Measurements from ENCODE around the gene CLCA4.

The CLCA4 gene, protein sequence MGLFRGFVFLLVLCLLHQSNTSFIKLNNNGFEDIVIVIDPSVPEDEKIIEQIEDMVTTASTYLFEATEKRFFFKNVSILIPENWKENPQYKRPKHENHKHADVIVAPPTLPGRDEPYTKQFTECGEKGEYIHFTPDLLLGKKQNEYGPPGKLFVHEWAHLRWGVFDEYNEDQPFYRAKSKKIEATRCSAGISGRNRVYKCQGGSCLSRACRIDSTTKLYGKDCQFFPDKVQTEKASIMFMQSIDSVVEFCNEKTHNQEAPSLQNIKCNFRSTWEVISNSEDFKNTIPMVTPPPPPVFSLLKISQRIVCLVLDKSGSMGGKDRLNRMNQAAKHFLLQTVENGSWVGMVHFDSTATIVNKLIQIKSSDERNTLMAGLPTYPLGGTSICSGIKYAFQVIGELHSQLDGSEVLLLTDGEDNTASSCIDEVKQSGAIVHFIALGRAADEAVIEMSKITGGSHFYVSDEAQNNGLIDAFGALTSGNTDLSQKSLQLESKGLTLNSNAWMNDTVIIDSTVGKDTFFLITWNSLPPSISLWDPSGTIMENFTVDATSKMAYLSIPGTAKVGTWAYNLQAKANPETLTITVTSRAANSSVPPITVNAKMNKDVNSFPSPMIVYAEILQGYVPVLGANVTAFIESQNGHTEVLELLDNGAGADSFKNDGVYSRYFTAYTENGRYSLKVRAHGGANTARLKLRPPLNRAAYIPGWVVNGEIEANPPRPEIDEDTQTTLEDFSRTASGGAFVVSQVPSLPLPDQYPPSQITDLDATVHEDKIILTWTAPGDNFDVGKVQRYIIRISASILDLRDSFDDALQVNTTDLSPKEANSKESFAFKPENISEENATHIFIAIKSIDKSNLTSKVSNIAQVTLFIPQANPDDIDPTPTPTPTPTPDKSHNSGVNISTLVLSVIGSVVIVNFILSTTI

DNA sequence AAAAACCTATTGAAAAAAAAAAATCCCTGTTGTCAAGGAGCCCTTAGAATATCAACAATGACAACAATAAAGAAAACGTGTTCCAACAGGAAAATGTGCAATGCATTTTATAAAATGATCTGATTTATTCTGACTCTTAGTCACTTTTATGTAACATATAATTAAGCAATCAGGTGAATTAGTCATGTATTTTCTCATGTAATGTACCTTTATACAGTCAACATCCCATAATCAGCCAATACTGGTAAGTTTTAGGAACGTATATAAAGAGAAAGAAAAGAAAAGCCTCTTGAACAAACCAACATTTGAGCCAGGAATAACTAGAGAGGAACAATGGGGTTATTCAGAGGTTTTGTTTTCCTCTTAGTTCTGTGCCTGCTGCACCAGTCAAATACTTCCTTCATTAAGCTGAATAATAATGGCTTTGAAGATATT lies at the start of gene CLCA4:
Gene CLCA4 (plus strand): TSS at position 292 of the 435 bp plus-strand sequence. CDS start 42 bp downstream, at position 334.
- no peak for DNase-seq (ENCODE audit: low spot score)

DNA sequence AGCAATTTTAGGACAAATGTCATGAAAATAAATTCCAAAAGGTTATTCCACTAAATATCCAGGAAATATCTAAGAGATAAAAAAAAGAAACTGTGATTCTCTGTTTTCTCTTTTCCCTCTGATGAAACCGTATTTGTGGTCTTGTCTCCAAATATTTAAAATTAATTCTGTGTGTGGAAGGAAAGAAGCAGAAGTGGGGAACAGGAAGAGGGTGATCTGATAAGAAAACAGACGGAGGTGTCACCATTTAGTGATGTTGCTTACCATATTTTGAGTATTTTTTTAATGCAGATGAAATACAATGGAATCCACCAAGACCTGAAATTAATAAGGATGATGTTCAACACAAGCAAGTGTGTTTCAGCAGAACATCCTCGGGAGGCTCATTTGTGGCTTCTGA lies 48.6 kb upstream of the CLCA4 start:
- DNase-seq (ENCODE audit: low spot score): no peak

DNA sequence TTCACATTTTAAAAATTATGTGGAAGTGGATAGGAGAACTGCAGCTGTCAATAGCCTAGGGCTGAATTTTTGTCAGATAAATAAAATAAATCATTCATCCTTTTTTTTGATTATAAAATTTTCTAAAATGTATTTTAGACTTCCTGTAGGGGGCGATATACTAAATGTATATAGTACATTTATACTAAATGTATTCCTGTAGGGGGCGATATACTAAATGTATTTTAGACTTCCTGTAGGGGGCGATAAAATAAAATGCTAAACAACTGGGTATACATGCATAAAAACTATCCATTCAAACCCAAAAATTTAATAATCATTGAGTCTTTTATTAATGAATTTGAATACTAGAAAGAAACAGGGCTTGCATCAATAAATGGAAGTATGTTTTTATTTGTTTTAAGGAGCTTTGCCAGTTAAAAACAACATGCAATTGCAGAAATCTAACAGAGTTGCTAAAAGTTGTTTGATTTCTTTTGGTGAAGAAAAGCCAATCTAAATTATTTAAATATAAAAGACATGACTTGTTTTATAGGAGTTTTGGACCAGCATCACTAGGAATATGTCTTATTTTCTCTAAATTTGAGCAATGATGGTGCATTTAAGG lies 46.8 kb upstream of the CLCA4 start:
- DNase-seq (ENCODE audit: low spot score): peak; percentile 70

DNA sequence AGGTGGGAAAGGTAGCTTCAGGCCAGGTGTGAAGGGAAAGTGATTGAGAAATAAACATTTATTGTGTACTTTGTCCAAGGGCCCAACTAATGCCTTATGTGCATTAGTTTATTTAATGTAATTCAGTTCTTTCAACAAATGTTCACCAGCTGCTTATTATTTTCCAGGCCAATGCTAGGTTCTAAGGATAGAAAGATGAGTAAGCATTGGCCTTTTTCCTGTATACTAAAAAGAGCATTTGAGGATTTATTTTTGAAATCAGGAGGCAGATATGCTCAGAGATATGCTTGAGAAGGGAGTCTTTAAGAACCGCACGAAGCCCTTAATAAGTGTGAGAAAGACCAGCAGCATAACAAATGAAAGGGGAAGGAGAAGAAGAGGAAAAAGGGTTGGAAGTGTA lies 46.2 kb upstream of the CLCA4 start:
- no peak for DNase-seq (ENCODE audit: low spot score)

DNA sequence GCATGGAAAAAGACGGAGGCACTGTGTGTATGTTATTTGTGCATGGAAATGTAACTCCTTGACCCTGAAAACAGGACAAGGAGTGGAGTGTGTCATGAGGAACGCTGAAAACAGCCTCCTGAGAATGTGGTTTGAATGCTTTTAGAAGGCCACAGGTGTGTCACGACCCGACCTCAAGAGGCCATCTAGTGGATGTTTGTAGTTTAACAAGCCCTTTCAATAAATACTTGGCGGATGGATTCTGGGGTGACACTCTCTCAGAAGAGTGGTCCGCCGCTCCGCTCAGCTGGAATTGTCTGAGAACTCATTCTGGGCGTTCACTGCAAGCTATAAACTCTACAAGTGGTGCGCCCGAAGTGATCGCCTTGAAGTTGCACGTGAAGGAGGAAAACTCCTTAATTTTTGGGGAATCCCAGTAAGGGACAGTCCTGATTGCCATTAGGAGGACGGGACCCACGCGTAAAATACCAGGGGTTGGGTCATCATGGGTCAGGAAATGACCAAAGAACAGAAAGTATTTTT lies 44.7 kb upstream of the CLCA4 start:
- DNase-seq (ENCODE audit: low spot score): peak; percentile 73

DNA sequence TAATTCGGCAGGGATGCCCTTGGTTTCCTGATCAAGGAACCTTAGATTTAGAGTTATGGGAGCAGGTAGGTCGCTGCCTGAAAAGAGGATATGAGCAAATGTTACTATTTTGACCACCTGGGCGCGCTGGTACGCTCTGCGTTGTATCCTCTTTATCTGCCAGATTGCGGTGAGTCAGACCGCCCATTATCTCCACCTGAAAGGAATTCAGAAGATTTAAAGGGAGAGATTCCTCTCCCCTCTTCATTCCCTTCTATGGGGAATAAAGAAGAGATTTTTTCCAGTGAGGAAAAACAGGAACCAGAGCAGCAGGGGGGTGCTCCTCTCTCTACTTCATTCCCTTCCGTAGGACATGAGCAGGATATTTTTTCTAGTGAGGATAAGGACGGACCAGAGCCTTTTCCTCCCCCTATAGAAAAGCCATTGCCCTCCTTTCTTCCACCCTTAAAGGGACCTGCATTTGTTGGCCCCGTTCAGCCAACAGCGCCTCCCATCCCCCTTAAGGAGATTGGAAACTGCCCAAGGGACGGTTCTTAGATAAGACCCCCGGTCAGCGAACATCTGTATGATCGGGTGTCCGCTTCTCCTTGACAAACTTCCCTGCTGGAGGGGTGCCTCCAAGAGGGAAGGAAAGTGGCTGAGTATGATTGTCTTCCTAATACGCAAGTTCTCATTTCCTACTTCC lies 44.0 kb upstream of the CLCA4 start:
- peak; percentile 12 for DNase-seq (ENCODE audit: low spot score)

DNA sequence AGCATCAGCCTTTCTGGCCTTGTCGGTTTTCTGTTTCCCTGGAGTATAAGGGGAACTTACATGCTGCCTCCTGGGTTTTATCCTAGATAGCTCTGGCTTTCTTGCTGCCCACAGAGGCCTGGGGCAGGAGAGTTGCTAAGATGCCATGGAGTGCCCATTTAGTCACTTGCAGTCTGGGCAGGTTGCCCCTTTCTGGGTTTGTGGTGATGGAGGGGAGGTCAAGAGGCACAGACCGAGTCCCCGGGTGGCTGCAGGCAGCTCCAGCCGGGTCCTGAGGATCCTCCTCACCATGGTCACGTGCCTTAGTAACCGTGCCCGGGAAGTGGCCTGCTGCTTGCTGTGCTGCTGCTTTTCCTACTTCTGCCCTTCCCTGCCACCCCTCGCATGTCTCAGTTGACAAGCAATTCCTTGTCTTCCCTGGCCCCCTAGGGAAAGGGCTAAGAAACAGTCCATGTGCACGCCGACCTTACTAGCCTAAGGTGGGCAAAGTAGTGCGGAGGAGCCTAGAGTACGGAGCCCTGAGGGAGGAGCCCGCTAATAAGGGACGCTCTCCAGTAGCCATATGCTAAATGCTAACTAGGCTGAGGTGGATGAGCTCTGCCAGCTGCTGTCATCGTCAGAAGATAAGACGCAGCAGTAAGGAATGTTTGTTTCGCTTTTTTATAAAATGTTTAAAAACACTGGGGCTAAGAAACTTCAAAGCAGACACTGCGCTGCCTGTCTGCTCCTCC lies 43.3 kb upstream of the CLCA4 start:
- DNase-seq (ENCODE audit: low spot score): no peak

DNA sequence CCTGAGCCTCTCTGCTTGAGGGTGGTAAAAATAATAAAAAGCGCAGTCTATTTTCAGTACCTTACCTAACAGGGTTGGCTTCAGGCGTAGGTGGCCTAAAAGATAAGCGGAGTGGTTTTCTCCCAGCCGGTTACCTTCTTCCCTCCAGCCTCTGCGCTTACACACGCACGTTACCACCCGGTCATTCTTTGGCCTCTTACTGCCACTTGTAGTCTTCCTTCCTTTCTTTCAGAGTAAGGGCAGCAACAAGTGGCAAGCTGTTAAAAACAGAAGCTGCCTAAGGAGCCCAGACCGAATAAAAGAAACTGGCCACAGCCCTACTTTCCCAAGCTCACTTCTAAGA lies 42.8 kb upstream of the CLCA4 start:
- no peak for DNase-seq (ENCODE audit: low spot score)

DNA sequence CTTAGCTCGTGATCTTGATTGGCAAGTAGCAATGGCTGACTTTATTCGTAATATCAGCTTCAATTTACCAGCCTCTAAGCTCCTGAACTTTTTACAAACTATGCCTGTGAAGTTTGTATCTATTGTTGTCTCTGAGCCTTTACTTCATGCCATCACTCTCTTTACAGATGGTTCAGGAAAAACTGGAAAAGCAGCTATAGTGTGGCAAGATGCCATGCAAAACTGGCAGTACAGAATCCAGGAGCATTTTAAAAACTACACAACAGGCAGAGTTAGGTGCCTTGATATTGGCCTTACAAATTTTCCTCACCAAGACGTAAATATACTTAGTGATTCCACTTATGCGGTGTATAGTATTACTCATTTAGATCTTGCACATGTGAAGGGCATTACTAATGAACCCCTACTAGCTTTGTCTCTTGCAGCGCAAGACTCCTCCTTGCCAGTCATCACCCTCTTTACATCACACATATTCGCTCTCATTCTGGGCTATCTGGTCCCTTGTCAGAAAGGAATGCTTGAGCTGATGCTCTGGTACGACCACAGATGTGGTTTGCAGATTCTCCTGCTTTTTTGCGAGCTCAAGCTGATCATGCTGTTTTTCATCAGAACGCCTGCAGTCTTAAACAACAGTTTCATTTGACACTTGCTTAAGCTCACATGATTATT lies 41.8 kb upstream of the CLCA4 start:
- DNase-seq (ENCODE audit: low spot score): no peak

DNA sequence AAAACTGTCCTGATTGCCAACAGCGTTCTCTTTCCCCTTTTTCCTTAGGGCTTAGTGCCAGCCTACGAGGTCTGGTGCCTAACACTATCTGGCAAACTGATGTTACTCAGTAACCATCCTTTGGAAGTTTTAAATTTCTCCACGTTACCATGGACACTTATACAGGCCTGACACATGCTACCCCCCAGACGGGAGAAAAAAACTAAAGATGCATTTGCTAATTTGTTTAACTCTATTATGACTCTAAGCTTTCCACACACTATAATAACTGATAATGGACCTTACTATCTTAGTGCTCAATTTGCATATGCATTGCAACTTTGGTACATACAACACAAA lies 41.3 kb upstream of the CLCA4 start:
- no peak for DNase-seq (ENCODE audit: low spot score)

DNA sequence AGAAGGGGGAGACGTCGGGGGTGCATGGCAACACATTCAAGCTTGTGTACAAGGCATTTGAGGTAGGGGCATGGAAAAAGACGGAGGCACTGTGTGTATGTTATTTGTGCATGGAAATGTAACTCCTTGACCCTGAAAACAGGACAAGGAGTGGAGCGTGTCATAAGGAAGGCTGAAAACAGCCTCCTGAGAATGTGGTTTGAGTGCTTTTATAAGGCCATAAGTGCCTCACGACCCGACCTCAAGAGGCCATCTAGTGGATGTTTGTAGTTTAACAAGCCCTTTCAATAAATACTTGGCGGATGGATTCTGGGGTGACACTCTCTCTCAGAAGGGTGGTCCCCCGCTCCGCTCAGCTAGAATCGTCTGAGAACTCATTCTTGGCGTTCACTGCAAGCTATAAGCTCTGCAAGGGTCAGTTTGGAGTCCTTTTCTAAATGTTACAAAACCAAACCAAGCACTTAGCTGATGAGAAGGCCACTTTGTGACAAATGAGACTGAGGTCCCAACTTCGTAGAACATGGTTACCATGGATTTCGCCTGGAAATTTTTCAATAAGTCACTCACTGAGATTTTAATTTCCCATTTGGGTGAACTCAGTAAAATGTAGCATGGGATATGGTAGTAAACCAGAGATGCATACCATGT lies 38.8 kb upstream of the CLCA4 start:
- peak; percentile 54 for DNase-seq (ENCODE audit: low spot score)

DNA sequence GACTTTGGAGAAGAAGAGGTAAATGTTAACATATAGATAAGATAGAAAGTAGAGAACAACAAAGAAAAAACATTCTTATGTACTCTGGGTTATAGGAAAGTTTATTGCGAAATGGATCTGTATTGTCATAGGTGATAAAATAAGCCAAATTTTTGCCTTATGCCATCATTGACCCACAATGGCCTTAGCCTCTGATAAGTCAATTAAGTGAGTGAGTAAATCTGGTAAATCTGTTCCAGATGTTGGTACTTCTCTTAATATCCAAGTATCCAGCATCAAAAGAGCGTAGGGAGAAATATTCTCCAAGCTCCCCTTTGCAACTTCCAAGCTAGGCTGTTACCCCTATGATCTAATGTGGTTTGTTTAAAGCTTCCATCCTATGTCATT lies 38.3 kb upstream of the CLCA4 start:
- DNase-seq (ENCODE audit: low spot score): no peak

DNA sequence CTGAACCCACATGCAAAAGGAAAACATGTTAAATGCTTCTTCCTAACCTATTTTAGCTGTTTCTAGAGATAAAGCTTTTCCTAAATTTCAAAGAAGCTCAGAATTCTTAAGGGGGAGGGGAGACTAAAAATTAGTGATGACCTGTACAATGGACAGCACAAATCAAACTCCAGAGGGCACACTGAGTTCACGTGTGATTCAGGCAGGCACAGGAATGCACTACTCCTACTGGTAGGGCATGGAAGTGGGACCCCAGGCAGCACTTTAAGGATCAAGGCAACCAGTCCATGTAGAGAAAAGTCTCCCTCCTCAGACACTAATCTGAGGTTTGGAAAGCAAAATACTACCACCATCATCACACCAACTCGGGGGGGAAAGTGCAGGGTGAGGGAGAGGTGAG lies 31.3 kb upstream of the CLCA4 start:
- DNase-seq (ENCODE audit: low spot score): peak; percentile 35

DNA sequence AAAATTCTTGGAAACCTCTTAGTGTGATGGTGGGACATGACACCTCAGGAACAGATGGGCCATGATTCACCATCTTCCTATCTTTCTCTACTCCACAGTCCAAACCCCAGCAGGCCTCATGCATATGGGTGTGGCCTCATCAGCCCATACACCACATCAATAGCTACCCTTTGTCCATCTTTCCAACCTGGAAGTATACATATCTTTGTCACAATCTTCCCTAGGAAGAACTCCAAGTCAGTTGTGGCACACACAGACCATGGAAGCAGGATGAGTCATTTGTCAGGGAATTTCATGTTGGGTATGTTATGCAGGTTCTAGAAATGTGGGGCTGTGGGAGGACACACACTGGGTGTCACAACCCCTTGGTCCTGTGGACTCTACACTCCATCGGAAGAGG lies 30.5 kb upstream of the CLCA4 start:
- no peak for DNase-seq (ENCODE audit: low spot score)

DNA sequence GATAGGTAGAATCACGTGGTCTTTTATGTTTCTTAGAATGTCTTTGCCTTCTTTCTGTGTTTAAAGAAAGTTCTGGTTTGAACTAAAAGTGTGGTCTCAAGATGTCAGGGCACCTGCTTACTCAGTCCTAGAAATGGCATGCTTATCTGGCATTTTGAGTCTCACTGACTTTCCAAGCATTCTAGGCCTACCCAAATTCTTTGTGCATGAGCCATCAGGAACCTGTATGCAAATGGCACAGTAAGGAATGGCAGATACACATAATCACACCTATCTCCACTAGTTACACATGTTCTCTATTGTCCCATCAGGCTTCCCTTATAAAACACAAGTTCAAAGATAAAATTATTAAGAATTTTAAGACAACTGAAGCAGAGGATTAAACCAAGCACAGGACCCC lies 29.5 kb upstream of the CLCA4 start:
- DNase-seq (ENCODE audit: low spot score): no peak

DNA sequence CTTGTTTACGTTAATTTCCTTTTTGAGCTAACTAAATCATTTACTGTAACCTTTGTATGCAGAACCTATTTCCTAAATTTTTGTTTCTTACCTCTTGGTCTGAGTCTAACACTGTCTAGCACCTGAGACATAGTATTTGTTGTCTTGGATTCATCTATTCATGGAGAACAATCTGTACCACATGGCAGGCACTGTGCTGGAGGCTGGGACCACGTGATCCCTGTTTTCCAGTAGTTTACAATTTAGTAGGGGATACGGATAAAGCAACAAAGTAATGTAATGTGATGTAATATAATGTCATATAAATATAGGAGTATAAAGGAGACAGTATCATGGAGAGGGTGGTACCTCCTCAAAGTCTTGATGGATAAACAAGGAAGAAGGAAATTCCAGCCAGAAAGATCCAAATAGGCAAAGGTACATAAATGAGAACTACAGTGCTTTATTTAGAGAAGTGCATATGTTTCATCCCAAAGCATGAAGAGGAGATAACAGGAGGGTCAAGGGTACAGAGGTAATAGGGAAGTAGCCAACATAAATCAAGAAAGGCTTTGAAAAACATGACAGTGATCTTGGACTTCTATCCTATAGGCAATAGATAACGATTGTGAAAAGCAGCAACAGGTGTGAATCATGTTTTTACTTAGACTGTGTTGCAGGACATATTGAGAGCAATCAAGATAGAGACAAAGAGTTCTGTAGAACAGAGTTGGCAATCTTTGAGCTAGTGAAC lies 25.9 kb upstream of the CLCA4 start:
- DNase-seq (ENCODE audit: low spot score): no peak

DNA sequence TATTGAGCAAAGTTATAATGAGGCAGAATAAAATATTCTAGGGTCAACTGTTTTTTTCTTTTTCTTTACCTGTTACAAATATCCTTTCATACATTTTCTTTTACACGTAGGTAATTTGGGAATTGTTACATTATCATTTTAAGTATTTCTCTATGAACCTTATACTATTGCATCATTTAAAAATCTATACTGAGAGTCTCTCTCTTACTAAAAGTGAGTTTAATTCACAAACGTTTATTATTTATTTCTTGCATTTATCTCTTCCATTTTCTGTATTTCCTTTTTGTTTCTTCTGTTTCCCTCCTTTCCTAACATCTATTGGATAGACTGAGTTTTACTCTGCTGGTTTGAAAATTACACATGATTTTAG lies 25.4 kb upstream of the CLCA4 start:
- DNase-seq (ENCODE audit: low spot score): no peak

DNA sequence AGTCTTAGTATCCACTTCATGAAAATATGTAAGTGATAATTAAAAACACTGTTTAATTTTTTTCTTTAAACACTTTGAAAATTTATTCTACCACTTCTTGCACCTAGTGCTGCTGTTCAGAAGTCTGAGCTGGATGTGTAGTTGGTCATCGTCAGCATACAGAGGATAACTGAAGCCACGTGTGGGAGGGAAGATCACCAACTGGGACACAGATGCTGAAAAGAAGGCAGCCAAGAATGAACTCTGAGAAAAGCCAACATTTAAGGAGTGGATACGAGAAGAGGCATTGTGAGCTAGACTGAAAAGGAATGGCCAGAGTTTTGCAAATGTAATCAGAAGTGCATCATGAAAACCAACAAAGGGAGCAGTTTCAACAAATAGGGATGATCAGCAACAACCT lies 24.6 kb upstream of the CLCA4 start:
- DNase-seq (ENCODE audit: low spot score): no peak

DNA sequence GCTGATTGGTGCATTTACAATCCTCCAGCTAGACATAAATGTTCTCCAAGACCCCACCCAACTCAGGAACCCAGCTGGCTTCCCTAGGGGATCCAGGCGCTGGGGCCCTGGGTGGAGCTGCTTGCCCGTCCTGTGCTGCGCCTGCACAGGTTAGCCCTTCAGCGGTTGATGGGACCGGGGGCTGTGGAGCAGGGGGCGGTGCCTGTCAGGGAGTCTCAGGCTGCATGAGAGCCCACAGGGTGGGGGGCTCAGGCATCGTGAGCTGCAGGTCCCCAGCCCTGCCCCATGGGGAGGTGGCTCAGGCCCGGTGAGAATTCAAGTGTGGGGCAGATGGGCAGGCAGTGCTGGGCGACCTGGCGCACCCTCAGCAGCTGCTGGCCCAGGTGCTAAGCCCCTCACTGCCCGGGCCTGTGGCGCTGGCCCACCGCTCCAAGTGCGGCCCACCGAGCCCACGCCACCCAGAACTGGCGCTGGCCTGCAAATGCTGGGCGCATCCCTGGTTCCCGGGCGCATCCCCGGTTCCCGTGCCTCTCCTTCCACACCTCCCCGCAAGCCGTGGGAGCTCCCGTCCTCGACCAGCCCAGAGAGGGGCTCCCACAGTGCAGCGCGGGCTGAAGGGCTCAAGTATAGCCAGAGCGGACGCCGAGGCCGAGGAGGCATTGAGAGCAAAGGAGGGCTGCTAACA lies 23.1 kb upstream of the CLCA4 start:
- DNase-seq (ENCODE audit: low spot score): no peak

Data from NAMALWA (cell line).